ENCODE data around the gene DDX24.

The DDX24 gene

GRCh38 chr14:94112513-94113063 is 31.6 kb upstream of the DDX24 start:
- no peak overlapping the region for H3K9ac ChIP-seq (ENCODE audit: low read length)
- H2AK5ac ChIP-seq (ENCODE audit: low read length) = no peak overlapping the region
- no peaks in the 10 kb centered on the region for H3K79me1 ChIP-seq (ENCODE audit: low read length)
- no peak overlapping the region for H3K4me3 ChIP-seq (ENCODE audit: low read depth, low read length)
- no peak overlapping the region for H3K4ac ChIP-seq (ENCODE audit: low read depth, low read length)
- no peaks in the 10 kb centered on the region for H3K4me1 ChIP-seq (ENCODE audit: control insufficient read depth in 1 of 2, insufficient read depth in 2 of 2, low read length in 2 of 2)
- no peak overlapping the region for H4K8ac ChIP-seq (ENCODE audit: low read depth, low read length)
- no CpG with 5 or more reads among the region's 6 CpGs for WGBS (ENCODE audit: extremely low coverage, insufficient coverage, insufficient read length)
- no peak overlapping the region for H2BK5ac ChIP-seq (ENCODE audit: low read depth, low read length, poor library complexity)
- no peak overlapping the region for H3K4me2 ChIP-seq (ENCODE audit: low read length)
- H3K14ac ChIP-seq (ENCODE audit: low read length) = no peak overlapping the region
- H3K36me3 ChIP-seq (ENCODE audit: control insufficient read depth in 1 of 2, insufficient read depth in 2 of 2, low read length in 2 of 2) = no peaks in the 10 kb centered on the region
- DNase-seq = no peak
- no peaks in the 10 kb centered on the region for H3K79me2 ChIP-seq (ENCODE audit: control insufficient read depth, insufficient read depth, low read length, poor library complexity)
- no peak overlapping the region for H3K23ac ChIP-seq (ENCODE audit: low read length)
- H3K27ac ChIP-seq (ENCODE audit: low read depth, low read length) = no peak overlapping the region
- H3K18ac ChIP-seq (ENCODE audit: low read length) = no peak overlapping the region
- no peaks in the 10 kb centered on the region for H3K27me3 ChIP-seq (ENCODE audit: insufficient read depth, low read length)
- no peak overlapping the region for H2BK12ac ChIP-seq (ENCODE audit: low read length)
- peaks cover 2% of the 10 kb centered on the region for H3K9me3 ChIP-seq (ENCODE audit: insufficient read depth, low read depth, low read length)
- no peak overlapping the region for H4K12ac ChIP-seq (ENCODE audit: low read depth, low read length)
- H4K91ac ChIP-seq (ENCODE audit: low read depth, low read length) = no peak overlapping the region
- H2BK120ac ChIP-seq (ENCODE audit: insufficient read depth, low read length, poor library complexity) = no peak overlapping the region
- no peak overlapping the region for H2AFZ ChIP-seq (ENCODE audit: insufficient read depth, low read length, poor library complexity)

- no peak overlapping the region for H3K18ac ChIP-seq (ENCODE audit: low read length)
- H3K14ac ChIP-seq (ENCODE audit: low read length) = no peak overlapping the region
- no peaks in the 10 kb centered on the region for H3K79me2 ChIP-seq (ENCODE audit: control insufficient read depth, insufficient read depth, low read length, poor library complexity)
- DNase-seq = no peak
- no peak overlapping the region for H4K12ac ChIP-seq (ENCODE audit: low read depth, low read length)
- no peak overlapping the region for H2AFZ ChIP-seq (ENCODE audit: insufficient read depth, low read length, poor library complexity)
- H3K9me3 ChIP-seq (ENCODE audit: insufficient read depth, low read depth, low read length) = no peaks in the 10 kb centered on the region
- peaks cover 0 to 2% of the 10 kb centered on the region in 2 experiments for H3K36me3 ChIP-seq (ENCODE audit: control insufficient read depth in 1 of 2, insufficient read depth in 2 of 2, low read length in 2 of 2)
- no peak overlapping the region for H3K23ac ChIP-seq (ENCODE audit: low read length)
- no peak overlapping the region for H3K27ac ChIP-seq (ENCODE audit: low read depth, low read length)
- H3K9ac ChIP-seq (ENCODE audit: low read length) = no peak overlapping the region
- H3K4me1 ChIP-seq (ENCODE audit: control insufficient read depth in 1 of 2, insufficient read depth in 2 of 2, low read length in 2 of 2) = no peaks in the 10 kb centered on the region
- no peaks in the 10 kb centered on the region for H3K79me1 ChIP-seq (ENCODE audit: low read length)
- no peak overlapping the region for H2BK5ac ChIP-seq (ENCODE audit: low read depth, low read length, poor library complexity)
- no peak overlapping the region for H2BK120ac ChIP-seq (ENCODE audit: insufficient read depth, low read length, poor library complexity)
- H3K4ac ChIP-seq (ENCODE audit: low read depth, low read length) = no peak overlapping the region
- no peak overlapping the region for H3K4me3 ChIP-seq (ENCODE audit: low read depth, low read length)
- no peak overlapping the region for H3K4me2 ChIP-seq (ENCODE audit: low read length)
- H2BK12ac ChIP-seq (ENCODE audit: low read length) = no peak overlapping the region
- H3K27me3 ChIP-seq (ENCODE audit: insufficient read depth, low read length) = no peaks in the 10 kb centered on the region
- WGBS (ENCODE audit: extremely low coverage, insufficient coverage, insufficient read length) = no CpG with 5 or more reads among the region's 20 CpGs
- H4K91ac ChIP-seq (ENCODE audit: low read depth, low read length) = no peak overlapping the region
- no peak overlapping the region for H4K8ac ChIP-seq (ENCODE audit: low read depth, low read length)
- H2AK5ac ChIP-seq (ENCODE audit: low read length) = no peak overlapping the region
Observed at GRCh38 chr14:94111276-94112095, 30.5 kb upstream of the DDX24 start.

- DNase-seq = peak in 1 of 2 donors; percentile 21
- no peaks in the 10 kb centered on the region for H3K4me1 ChIP-seq (ENCODE audit: control insufficient read depth in 1 of 2, insufficient read depth in 2 of 2, low read length in 2 of 2)
- H3K27ac ChIP-seq (ENCODE audit: low read depth, low read length) = no peak within 1 kb of the TSS
- H3K27me3 ChIP-seq (ENCODE audit: insufficient read depth, low read length) = no peaks in the 10 kb centered on the region
- H2BK5ac ChIP-seq (ENCODE audit: low read depth, low read length, poor library complexity) = no peak within 1 kb of the TSS
- no CpG with 5 or more reads among the region's 14 CpGs for WGBS (ENCODE audit: extremely low coverage, insufficient coverage, insufficient read length)
- no peak within 1 kb of the TSS for H3K4me3 ChIP-seq (ENCODE audit: low read depth, low read length)
- H3K18ac ChIP-seq (ENCODE audit: low read length) = no peak within 1 kb of the TSS
- H3K23ac ChIP-seq (ENCODE audit: low read length) = no peak within 1 kb of the TSS
- H3K79me1 ChIP-seq (ENCODE audit: low read length) = no peaks in the 10 kb centered on the region
- H2AK5ac ChIP-seq (ENCODE audit: low read length) = no peak within 1 kb of the TSS
- no peak within 1 kb of the TSS for H4K12ac ChIP-seq (ENCODE audit: low read depth, low read length)
- no peak within 1 kb of the TSS for H4K8ac ChIP-seq (ENCODE audit: low read depth, low read length)
- H3K4ac ChIP-seq (ENCODE audit: low read depth, low read length) = no peak within 1 kb of the TSS
- H3K9me3 ChIP-seq (ENCODE audit: insufficient read depth, low read depth, low read length) = no peaks in the 10 kb centered on the region
- H3K4me2 ChIP-seq (ENCODE audit: low read length) = no peak within 1 kb of the TSS
- no peak within 1 kb of the TSS for H2BK12ac ChIP-seq (ENCODE audit: low read length)
- H2BK120ac ChIP-seq (ENCODE audit: insufficient read depth, low read length, poor library complexity) = no peak within 1 kb of the TSS
- no peak within 1 kb of the TSS for H2AFZ ChIP-seq (ENCODE audit: insufficient read depth, low read length, poor library complexity)
- no peaks in the 10 kb centered on the region for H3K79me2 ChIP-seq (ENCODE audit: control insufficient read depth, insufficient read depth, low read length, poor library complexity)
- H4K91ac ChIP-seq (ENCODE audit: low read depth, low read length) = no peak within 1 kb of the TSS
- H3K36me3 ChIP-seq (ENCODE audit: control insufficient read depth in 1 of 2, insufficient read depth in 2 of 2, low read length in 2 of 2) = peaks cover 0 to 2% of the 10 kb centered on the region in 2 experiments
- no peak within 1 kb of the TSS for H3K9ac ChIP-seq (ENCODE audit: low read length)
- no peak within 1 kb of the TSS for H3K14ac ChIP-seq (ENCODE audit: low read length)
Observed at GRCh38 chr14:94110552-94111181, 29.7 kb upstream of the DDX24 start, which contains the start of gene IFI27. TSS of gene IFI27 (plus strand) at chr14:94110736.

- no peak overlapping the region for H3K4ac ChIP-seq (ENCODE audit: low read depth, low read length)
- H2BK120ac ChIP-seq (ENCODE audit: insufficient read depth, low read length, poor library complexity) = no peak overlapping the region
- H3K4me1 ChIP-seq (ENCODE audit: control insufficient read depth in 1 of 2, insufficient read depth in 2 of 2, low read length in 2 of 2) = no peaks in the 10 kb centered on the region
- no peak overlapping the region for H3K23ac ChIP-seq (ENCODE audit: low read length)
- no peak overlapping the region for H4K8ac ChIP-seq (ENCODE audit: low read depth, low read length)
- H3K4me2 ChIP-seq (ENCODE audit: low read length) = no peak overlapping the region
- no peak overlapping the region for H2BK12ac ChIP-seq (ENCODE audit: low read length)
- H3K9me3 ChIP-seq (ENCODE audit: insufficient read depth, low read depth, low read length) = no peaks in the 10 kb centered on the region
- no peaks in the 10 kb centered on the region for H3K79me2 ChIP-seq (ENCODE audit: control insufficient read depth, insufficient read depth, low read length, poor library complexity)
- H2AK5ac ChIP-seq (ENCODE audit: low read length) = no peak overlapping the region
- H3K14ac ChIP-seq (ENCODE audit: low read length) = no peak overlapping the region
- no peak overlapping the region for H3K27ac ChIP-seq (ENCODE audit: low read depth, low read length)
- no CpG with 5 or more reads among the region's 2 CpGs for WGBS (ENCODE audit: extremely low coverage, insufficient coverage, insufficient read length)
- no peak overlapping the region for H2BK5ac ChIP-seq (ENCODE audit: low read depth, low read length, poor library complexity)
- DNase-seq = no peak
- H3K27me3 ChIP-seq (ENCODE audit: insufficient read depth, low read length) = no peaks in the 10 kb centered on the region
- H3K4me3 ChIP-seq (ENCODE audit: low read depth, low read length) = no peak overlapping the region
- H3K36me3 ChIP-seq (ENCODE audit: control insufficient read depth in 1 of 2, insufficient read depth in 2 of 2, low read length in 2 of 2) = peaks cover 0 to 2% of the 10 kb centered on the region in 2 experiments
- H4K12ac ChIP-seq (ENCODE audit: low read depth, low read length) = no peak overlapping the region
- H3K9ac ChIP-seq (ENCODE audit: low read length) = no peak overlapping the region
- H3K18ac ChIP-seq (ENCODE audit: low read length) = no peak overlapping the region
- no peaks in the 10 kb centered on the region for H3K79me1 ChIP-seq (ENCODE audit: low read length)
- H4K91ac ChIP-seq (ENCODE audit: low read depth, low read length) = no peak overlapping the region
- H2AFZ ChIP-seq (ENCODE audit: insufficient read depth, low read length, poor library complexity) = no peak overlapping the region
Observed at GRCh38 chr14:94109915-94110250, 28.9 kb upstream of the DDX24 start.
